ENCODE results near the gene ASB1. TPM values are rescaled to one million over a fixed set of nuclear protein-coding genes. Genes with fewer than 3 reads are reported as not detected.

Gene ASB1
- total and polyA plus RNA-seq, 2 donors (not counting 1 experiment from before 2014, with no cell fraction given): 31.9 to 50.7 TPM

- Histone ChIP-seq H3K36me3 (replicated peaks in 1 of 2; ENCODE audit: control extremely low read depth in 1 of 2, control insufficient read depth in 1 of 2, extremely low read depth in 1 of 2, insufficient read depth in 2 of 2, low read length in 1 of 2) (no peaks in the 10 kb centered on the region), H3K4me2 (replicated peaks; ENCODE audit: low read depth, low read length, poor library complexity, severe bottlenecking) (no peak overlapping the region), H3K4me3 (ENCODE audit: control extremely low read depth in 1 of 5, extremely low read depth in 1 of 5, insufficient read depth in 1 of 5, low read depth in 2 of 5, low read length in 4 of 5) (no peak overlapping the region), H3K27ac (ENCODE audit: low read length in 2 of 2) (no peak overlapping the region), H3K9me3 (ENCODE audit: control extremely low read depth in 1 of 3, control insufficient read depth in 2 of 3, insufficient read depth in 1 of 3, low read length in 2 of 3) (peaks cover 0 to 33% (median 31%) of the 10 kb centered on the region in 3 donors), H4K20me1 (ENCODE audit: control insufficient read depth, insufficient read depth, low read length, poor library complexity, severe bottlenecking) (no peaks in the 10 kb centered on the region), H3K4me1 (ENCODE audit: control insufficient read depth in 2 of 2, insufficient read depth in 2 of 2, low read length in 2 of 2) (no peaks in the 10 kb centered on the region), H3K27me3 (replicated peaks in 1 of 4; ENCODE audit: control extremely low read depth in 1 of 4, control insufficient read depth in 3 of 4, insufficient read depth in 4 of 4, low read length in 3 of 4) (no peaks in the 10 kb centered on the region), H2AFZ (ENCODE audit: insufficient read depth, low read depth, low read length, poor library complexity, severe bottlenecking) (no peak overlapping the region), H3K79me2 (ENCODE audit: control insufficient read depth, insufficient read depth, low read length) (no peaks in the 10 kb centered on the region), H3K9ac (ENCODE audit: low read length) (no peak overlapping the region)
- TF ChIP-seq, protein P1, sequence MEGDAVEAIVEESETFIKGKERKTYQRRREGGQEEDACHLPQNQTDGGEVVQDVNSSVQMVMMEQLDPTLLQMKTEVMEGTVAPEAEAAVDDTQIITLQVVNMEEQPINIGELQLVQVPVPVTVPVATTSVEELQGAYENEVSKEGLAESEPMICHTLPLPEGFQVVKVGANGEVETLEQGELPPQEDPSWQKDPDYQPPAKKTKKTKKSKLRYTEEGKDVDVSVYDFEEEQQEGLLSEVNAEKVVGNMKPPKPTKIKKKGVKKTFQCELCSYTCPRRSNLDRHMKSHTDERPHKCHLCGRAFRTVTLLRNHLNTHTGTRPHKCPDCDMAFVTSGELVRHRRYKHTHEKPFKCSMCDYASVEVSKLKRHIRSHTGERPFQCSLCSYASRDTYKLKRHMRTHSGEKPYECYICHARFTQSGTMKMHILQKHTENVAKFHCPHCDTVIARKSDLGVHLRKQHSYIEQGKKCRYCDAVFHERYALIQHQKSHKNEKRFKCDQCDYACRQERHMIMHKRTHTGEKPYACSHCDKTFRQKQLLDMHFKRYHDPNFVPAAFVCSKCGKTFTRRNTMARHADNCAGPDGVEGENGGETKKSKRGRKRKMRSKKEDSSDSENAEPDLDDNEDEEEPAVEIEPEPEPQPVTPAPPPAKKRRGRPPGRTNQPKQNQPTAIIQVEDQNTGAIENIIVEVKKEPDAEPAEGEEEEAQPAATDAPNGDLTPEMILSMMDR (IDR thresholded peaks at IDR 0.05): no peak
- TF ChIP-seq EZH2 (IDR thresholded peaks at IDR 0.05; ENCODE audit: borderline replicate concordance, insufficient read depth, low read depth, low read length, poor library complexity, severe bottlenecking): no peak
- CTCF ChIA-PET: no interaction called here
- POLR2A ChIA-PET: no interaction called here
- intact Hi-C loops (cut with micrococcal nuclease): no loop called here
- Mint-ChIP-seq H3K27me3 (no peaks in the 10 kb centered on the region), H3K4me3 (no peak overlapping the region), H3K4me1 (no peaks in the 10 kb centered on the region), H3K9me3 (ENCODE audit: insufficient read depth) (peaks cover 28% of the 10 kb centered on the region), H3K27ac (no peak overlapping the region)
- WGBS (ENCODE audit: insufficient coverage): no CpG with 5 or more reads among the region's 4 CpGs
- ATAC-seq (ENCODE audit: low read depth) (no peak), DNase-seq (no peak)
These were observed 51.5 kb downstream of the ASB1 start for GRCh38 chr2:238478216-238478615.

GRCh38 chr2:238479847-238480246 is 53.1 kb downstream of the ASB1 start:
- intact Hi-C loops (cut with micrococcal nuclease): no loop called here
- H3K9me3 Mint-ChIP-seq (ENCODE audit: insufficient read depth): peaks cover 22% of the 10 kb centered on the region
- POLR2A ChIA-PET: no interaction called here
- Histone ChIP-seq H3K9ac (ENCODE audit: low read length) (no peak overlapping the region), H3K36me3 (replicated peaks in 1 of 2; ENCODE audit: control extremely low read depth in 1 of 2, control insufficient read depth in 1 of 2, extremely low read depth in 1 of 2, insufficient read depth in 2 of 2, low read length in 1 of 2) (no peaks in the 10 kb centered on the region), H3K79me2 (ENCODE audit: control insufficient read depth, insufficient read depth, low read length) (no peaks in the 10 kb centered on the region), H4K20me1 (ENCODE audit: control insufficient read depth, insufficient read depth, low read length, poor library complexity, severe bottlenecking) (no peaks in the 10 kb centered on the region), H2AFZ (ENCODE audit: insufficient read depth, low read depth, low read length, poor library complexity, severe bottlenecking) (no peak overlapping the region), H3K27me3 (replicated peaks in 1 of 4; ENCODE audit: control extremely low read depth in 1 of 4, control insufficient read depth in 3 of 4, insufficient read depth in 4 of 4, low read length in 3 of 4) (no peaks in the 10 kb centered on the region), H3K9me3 (ENCODE audit: control extremely low read depth in 1 of 3, control insufficient read depth in 2 of 3, insufficient read depth in 1 of 3, low read length in 2 of 3) (peaks cover 0 to 31% (median 17%) of the 10 kb centered on the region in 3 donors), H3K4me2 (replicated peaks; ENCODE audit: low read depth, low read length, poor library complexity, severe bottlenecking) (no peak overlapping the region), H3K4me3 (ENCODE audit: control extremely low read depth in 1 of 5, extremely low read depth in 1 of 5, insufficient read depth in 1 of 5, low read depth in 2 of 5, low read length in 4 of 5) (no peak overlapping the region), H3K27ac (ENCODE audit: low read length in 2 of 2) (no peak overlapping the region), H3K4me1 (ENCODE audit: control insufficient read depth in 2 of 2, insufficient read depth in 2 of 2, low read length in 2 of 2) (no peaks in the 10 kb centered on the region)
- CTCF ChIA-PET: no interaction called here
- TF ChIP-seq EZH2 (IDR thresholded peaks at IDR 0.05; ENCODE audit: borderline replicate concordance, insufficient read depth, low read depth, low read length, poor library complexity, severe bottlenecking): no peak
- TF ChIP-seq, protein P1 (IDR thresholded peaks at IDR 0.05): no peak
- no peaks in the 10 kb centered on the region for H3K27me3 Mint-ChIP-seq
- WGBS (ENCODE audit: insufficient coverage): no CpG with 5 or more reads among the region's 1 CpG
- DNase-seq: no peak
- H3K27ac Mint-ChIP-seq: no peak overlapping the region
- ATAC-seq (ENCODE audit: low read depth): no peak
- H3K4me1 Mint-ChIP-seq: no peaks in the 10 kb centered on the region
- H3K4me3 Mint-ChIP-seq: no peak overlapping the region

Data from B cell (primary cell).